NT2/D1 (cell line): ENCODE measurements around the gene FDPS.

Source experiments
- DNase-seq: peaks from one replicate; pipeline ENCODE4 v3.0.0-alpha.2; 2011; ENCODE audit warnings: low read depth, low spot score
- H3K27me3 ChIP-seq: 2 replicates; pipeline ENCODE4 v1.6.0; 2011; ENCODE audit warnings: mild to moderate bottlenecking; ENCODE audit not compliant: insufficient read length, insufficient read depth
- H3K36me3 ChIP-seq: 2 replicates; pipeline ENCODE4 v1.6.1; 2011; ENCODE audit warnings: mild to moderate bottlenecking, low read length, mixed read lengths; ENCODE audit not compliant: insufficient read depth, insufficient read length
- H3K4me1 ChIP-seq: 2 replicates; pipeline ENCODE4 v1.5.1; 2011; ENCODE audit not compliant: insufficient read depth, insufficient read length
- H3K4me3 ChIP-seq: 2 replicates; pipeline ENCODE4 v1.5.1; 2011; ENCODE audit warnings: low read depth; ENCODE audit not compliant: insufficient read length
- H3K9ac ChIP-seq: 2 replicates; pipeline ENCODE4 v1.6.0; 2011; ENCODE audit warnings: low read depth; ENCODE audit not compliant: insufficient read length
- H3K9me3 ChIP-seq: 2 replicates; pipeline ENCODE4 v1.5.1; 2011; ENCODE audit warnings: mild to moderate bottlenecking, low read length; ENCODE audit not compliant: insufficient read depth
- SUZ12 ChIP-seq: IDR thresholded peaks from 2 replicates; pipeline ENCODE4 v1.6.1; 2011; ENCODE audit not compliant: insufficient read length, insufficient read depth; ENCODE audit errors: extremely low read depth
- YY1 ChIP-seq: IDR thresholded peaks from 2 replicates; pipeline ENCODE4 v1.6.1; 2011; ENCODE audit not compliant: insufficient read length, insufficient read depth
- ZNF274 ChIP-seq: IDR thresholded peaks from 2 replicates; pipeline ENCODE4 v1.6.1; 2011; ENCODE audit warnings: mild to moderate bottlenecking, low read depth, low read length

Gene FDPS

GRCh38 chr1:155297384-155297783 is 11.3 kb upstream of the FDPS start:
- Histone ChIP-seq H3K4me3 (no peak overlapping the region), H3K9me3 (no peaks in the 10 kb centered on the region), H3K27me3 (peaks cover 41% of the 10 kb centered on the region), H3K36me3 (no peaks in the 10 kb centered on the region), H3K9ac (no peak overlapping the region), H3K4me1 (peaks cover 11% of the 10 kb centered on the region)
- DNase-seq: no peak
- TF ChIP-seq SUZ12: no peak
- no peak for TF ChIP-seq ZNF274
- TF ChIP-seq YY1: no peak

- H3K4me3 ChIP-seq: no peak overlapping the region
- no peaks in the 10 kb centered on the region for H3K36me3 ChIP-seq
- no peak overlapping the region for H3K9ac ChIP-seq
- peaks cover 7% of the 10 kb centered on the region for H3K4me1 ChIP-seq
- no peaks in the 10 kb centered on the region for H3K9me3 ChIP-seq
- H3K27me3 ChIP-seq: peaks cover 16% of the 10 kb centered on the region
- TF ChIP-seq YY1 (no peak), SUZ12 (no peak), ZNF274 (no peak)
- no peak for DNase-seq
These were observed 8.6 kb upstream of the FDPS start for GRCh38 chr1:155300024-155300423.

GRCh38 chr1:155300553-155301329 is 7.9 kb upstream of the FDPS start:
- H3K36me3 ChIP-seq: no peaks in the 10 kb centered on the region
- TF ChIP-seq YY1: no peak
- no peak for TF ChIP-seq SUZ12
- TF ChIP-seq ZNF274: no peak
- H3K27me3 ChIP-seq: peaks cover 9% of the 10 kb centered on the region

GRCh38 chr1:155301342-155301841 is 7.3 kb upstream of the FDPS start, which contains the start of gene PKLR:
Gene PKLR, minus strand, starts transcription at chr1:155301438. Its CDS starts 43 bp downstream, at chr1:155301395.
- TF ChIP-seq YY1 (no peak), SUZ12 (no peak), ZNF274 (no peak)
- Histone ChIP-seq H3K36me3 (no peaks in the 10 kb centered on the region), H3K4me3 (no peak within 1 kb of the TSS), H3K9ac (no peak within 1 kb of the TSS), H3K4me1 (peaks cover 5% of the 10 kb centered on the region), H3K9me3 (no peaks in the 10 kb centered on the region), H3K27me3 (peaks cover 3% of the 10 kb centered on the region)
- DNase-seq: no peak

More at GRCh38 chr1:155300553-155301329, 7.9 kb upstream of the FDPS start:
- no peak for DNase-seq
- Histone ChIP-seq H3K9me3 (no peaks in the 10 kb centered on the region), H3K4me3 (no peak overlapping the region), H3K9ac (no peak overlapping the region), H3K4me1 (peaks cover 5% of the 10 kb centered on the region)

GRCh38 chr1:155304558-155305063 is 4.1 kb upstream of the FDPS start:
- Histone ChIP-seq H3K4me3 (no peak overlapping the region), H3K9me3 (no peaks in the 10 kb centered on the region), H3K36me3 (peaks cover 1% of the 10 kb centered on the region), H3K27me3 (no peaks in the 10 kb centered on the region), H3K4me1 (peaks cover 7% of the 10 kb centered on the region), H3K9ac (no peak overlapping the region)
- TF ChIP-seq SUZ12 (no peak), ZNF274 (no peak), YY1 (no peak)
- DNase-seq: no peak

- no peak overlapping the region for H3K4me3 ChIP-seq
- H3K9me3 ChIP-seq: no peaks in the 10 kb centered on the region
- no peak for DNase-seq
- no peak for TF ChIP-seq SUZ12
- no peak for TF ChIP-seq ZNF274
- TF ChIP-seq YY1: no peak
- no peaks in the 10 kb centered on the region for H3K27me3 ChIP-seq
- H3K9ac ChIP-seq: peak overlapping the region; percentile 22
- H3K36me3 ChIP-seq: peaks cover 15% of the 10 kb centered on the region
- H3K4me1 ChIP-seq: peaks cover 10% of the 10 kb centered on the region
These were observed 2.7 kb upstream of the FDPS start for GRCh38 chr1:155305881-155306391.

GRCh38 chr1:155307247-155307740 is 1.4 kb upstream of the FDPS start:
- H3K9me3 ChIP-seq: no peaks in the 10 kb centered on the region
- peaks cover 8% of the 10 kb centered on the region for H3K4me1 ChIP-seq
- H3K4me3 ChIP-seq: no peak overlapping the region
- peaks cover 27% of the 10 kb centered on the region for H3K36me3 ChIP-seq
- TF ChIP-seq ZNF274 (no peak), SUZ12 (no peak), YY1 (no peak)
- DNase-seq: peak; percentile 51
- peak overlapping the region; percentile 66 for H3K9ac ChIP-seq
- H3K27me3 ChIP-seq: no peaks in the 10 kb centered on the region
